ENCODE measurements around the gene PAIP2B. TPM values are rescaled to one million over a fixed set of nuclear protein-coding genes. Genes with fewer than 3 reads are reported as not detected.

The PAIP2B gene
- total RNA-seq, 1 donor = 1.4 TPM

GRCh38 chr2:71153585-71154224, 73.2 kb downstream of the PAIP2B start:
- peaks cover 6% of the 10 kb centered on the region for H3K4me1 ChIP-seq (ENCODE audit: insufficient read depth, low read length)
- no peaks in the 10 kb centered on the region for H3K27me3 ChIP-seq (ENCODE audit: insufficient read depth, low read length)
- no peaks in the 10 kb centered on the region for H3K9me3 ChIP-seq (ENCODE audit: low read depth, low read length)

GRCh38 chr2:71151620-71152019, 75.3 kb downstream of the PAIP2B start:
- Histone ChIP-seq H3K9me3 (ENCODE audit: low read depth, low read length) (no peaks in the 10 kb centered on the region), H3K4me3 (ENCODE audit: low read length) (no peak overlapping the region), H3K27me3 (ENCODE audit: insufficient read depth, low read length) (no peaks in the 10 kb centered on the region), H3K4me1 (ENCODE audit: insufficient read depth, low read length) (no peaks in the 10 kb centered on the region)

More at GRCh38 chr2:71153585-71154224, 73.2 kb downstream of the PAIP2B start:
- no peak overlapping the region for H3K4me3 ChIP-seq (ENCODE audit: low read length)

GRCh38 chr2:71150082-71150816, 76.7 kb downstream of the PAIP2B start:
- Histone ChIP-seq H3K4me1 (ENCODE audit: insufficient read depth, low read length) (no peaks in the 10 kb centered on the region), H3K27me3 (ENCODE audit: insufficient read depth, low read length) (no peaks in the 10 kb centered on the region), H3K4me3 (ENCODE audit: low read length) (no peak overlapping the region), H3K9me3 (ENCODE audit: low read depth, low read length) (no peaks in the 10 kb centered on the region)

GRCh38 chr2:71148506-71149063, 78.3 kb downstream of the PAIP2B start:
- Histone ChIP-seq H3K4me3 (ENCODE audit: low read length) (no peak overlapping the region), H3K4me1 (ENCODE audit: insufficient read depth, low read length) (no peaks in the 10 kb centered on the region), H3K9me3 (ENCODE audit: low read depth, low read length) (no peaks in the 10 kb centered on the region), H3K27me3 (ENCODE audit: insufficient read depth, low read length) (no peaks in the 10 kb centered on the region)

- H3K9me3 ChIP-seq (ENCODE audit: low read depth, low read length) = no peaks in the 10 kb centered on the region
- no peak overlapping the region for H3K4me3 ChIP-seq (ENCODE audit: low read length)
- no peaks in the 10 kb centered on the region for H3K4me1 ChIP-seq (ENCODE audit: insufficient read depth, low read length)
- H3K27me3 ChIP-seq (ENCODE audit: insufficient read depth, low read length) = no peaks in the 10 kb centered on the region
Measured at GRCh38 chr2:71143782-71144181, 83.1 kb downstream of the PAIP2B start.

GRCh38 chr2:71136174-71136573, 90.7 kb downstream of the PAIP2B start:
- H3K4me1 ChIP-seq (ENCODE audit: insufficient read depth, low read length) = peaks cover 13% of the 10 kb centered on the region
- no peaks in the 10 kb centered on the region for H3K9me3 ChIP-seq (ENCODE audit: low read depth, low read length)
- H3K27me3 ChIP-seq (ENCODE audit: insufficient read depth, low read length) = no peaks in the 10 kb centered on the region
- no peak overlapping the region for H3K4me3 ChIP-seq (ENCODE audit: low read length)

- Histone ChIP-seq H3K4me3 (ENCODE audit: low read length) (no peak overlapping the region), H3K9me3 (ENCODE audit: low read depth, low read length) (no peaks in the 10 kb centered on the region), H3K27me3 (ENCODE audit: insufficient read depth, low read length) (no peaks in the 10 kb centered on the region), H3K4me1 (ENCODE audit: insufficient read depth, low read length) (peaks cover 28% of the 10 kb centered on the region)
Measured at GRCh38 chr2:71133603-71134002, 93.3 kb downstream of the PAIP2B start.

Other genes starting within 250 kb of the PAIP2B start
- gene ANKRD53, start 248.5 kb downstream of the PAIP2B start, total RNA-seq = 0.10 TPM
- gene TEX261, start 232.2 kb downstream of the PAIP2B start, total RNA-seq = 16.7 TPM
- 25.7 TPM for gene NAGK, start 158.5 kb downstream of the PAIP2B start, total RNA-seq
- gene MCEE, start 96.9 kb downstream of the PAIP2B start, total RNA-seq = 6.8 TPM
- 21.1 TPM for gene MPHOSPH10, start 96.5 kb downstream of the PAIP2B start, total RNA-seq
- 157 TPM for gene ZNF638, start 104.7 kb upstream of the PAIP2B start, total RNA-seq
- gene DYSF, start 226.5 kb upstream of the PAIP2B start, total RNA-seq = 13.3 TPM